Measurements from ENCODE around the gene KDM5A. TPM values are rescaled to one million over a fixed set of nuclear protein-coding genes. Genes with fewer than 3 reads are reported as not detected.
A peak's percentile ranks its signal among the peaks of the same experiment; 100 is the strongest.
"Not testable (repeated sequence)": the region's sequence is repeated elsewhere in the genome, so short reads cannot be mapped to it uniquely, and the experiment has no call there.

The KDM5A gene
- 58.8 and 63.1 TPM in 2 replicates for total RNA-seq
- long read RNA-seq, partial matches to known transcripts: 103 of 128 reads
- long read RNA-seq, other reads (novel, unspliced or antisense): 24 of 128 reads

GRCh38 chr12:389142-390096 is at the start of gene KDM5A:
TSS of gene KDM5A (minus strand) at chr12:389320. CDS start at chr12:389091, 229 bp downstream.
- H3K27me3 Mint-ChIP-seq (ENCODE audit: low read depth): no peaks in the 10 kb centered on the region
- H3K4me3 Mint-ChIP-seq: peak within 1 kb of the TSS; percentile 94
- TF ChIP-seq, protein P1, sequence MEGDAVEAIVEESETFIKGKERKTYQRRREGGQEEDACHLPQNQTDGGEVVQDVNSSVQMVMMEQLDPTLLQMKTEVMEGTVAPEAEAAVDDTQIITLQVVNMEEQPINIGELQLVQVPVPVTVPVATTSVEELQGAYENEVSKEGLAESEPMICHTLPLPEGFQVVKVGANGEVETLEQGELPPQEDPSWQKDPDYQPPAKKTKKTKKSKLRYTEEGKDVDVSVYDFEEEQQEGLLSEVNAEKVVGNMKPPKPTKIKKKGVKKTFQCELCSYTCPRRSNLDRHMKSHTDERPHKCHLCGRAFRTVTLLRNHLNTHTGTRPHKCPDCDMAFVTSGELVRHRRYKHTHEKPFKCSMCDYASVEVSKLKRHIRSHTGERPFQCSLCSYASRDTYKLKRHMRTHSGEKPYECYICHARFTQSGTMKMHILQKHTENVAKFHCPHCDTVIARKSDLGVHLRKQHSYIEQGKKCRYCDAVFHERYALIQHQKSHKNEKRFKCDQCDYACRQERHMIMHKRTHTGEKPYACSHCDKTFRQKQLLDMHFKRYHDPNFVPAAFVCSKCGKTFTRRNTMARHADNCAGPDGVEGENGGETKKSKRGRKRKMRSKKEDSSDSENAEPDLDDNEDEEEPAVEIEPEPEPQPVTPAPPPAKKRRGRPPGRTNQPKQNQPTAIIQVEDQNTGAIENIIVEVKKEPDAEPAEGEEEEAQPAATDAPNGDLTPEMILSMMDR (conservative IDR thresholded peaks at IDR 0.05): no peak
- H3K4me1 Mint-ChIP-seq: peaks cover 31% of the 10 kb centered on the region
- no peaks in the 10 kb centered on the region for H3K9me3 Mint-ChIP-seq
- H3K27ac Mint-ChIP-seq (ENCODE audit: unreplicated experiment): peak within 1 kb of the TSS; percentile 99
- DNase-seq (ENCODE audit: low read depth, low spot score): peak; percentile 88
- H3K36me3 Mint-ChIP-seq (ENCODE audit: low read depth): peaks cover 4% of the 10 kb centered on the region

- H3K4me3 Mint-ChIP-seq; H3K9me3 Mint-ChIP-seq; DNase-seq (ENCODE audit: low read depth, low spot score); H3K27me3 Mint-ChIP-seq (ENCODE audit: low read depth); H3K4me1 Mint-ChIP-seq; H3K27ac Mint-ChIP-seq (ENCODE audit: unreplicated experiment): not testable (repeated sequence)
- peaks cover 11% of the 10 kb centered on the region for H3K36me3 Mint-ChIP-seq (ENCODE audit: low read depth)
Measured at GRCh38 chr12:435737-436136, 46.6 kb upstream of the KDM5A start.

DNA sequence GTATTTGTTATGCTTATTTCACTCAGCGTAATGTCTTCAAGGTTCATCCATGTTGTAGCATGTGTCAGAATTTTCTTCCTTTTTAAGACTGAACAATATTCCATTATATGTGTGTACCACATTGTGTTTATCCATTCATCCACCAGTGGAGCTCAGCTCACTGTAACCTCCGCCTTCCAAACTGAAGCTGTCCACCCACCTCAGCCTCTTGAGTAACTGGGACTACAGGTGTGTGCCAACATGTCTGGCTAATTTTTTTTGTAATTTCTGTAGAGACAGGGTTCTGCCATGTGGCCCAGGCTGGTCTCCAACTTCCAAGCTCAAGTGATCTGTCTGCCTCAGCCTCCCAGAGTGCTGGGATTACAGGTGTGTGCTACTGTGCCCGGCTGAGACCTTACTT is 33.4 kb upstream of the KDM5A start:
- no peaks in the 10 kb centered on the region for H3K27me3 Mint-ChIP-seq (ENCODE audit: low read depth)
- H3K4me1 Mint-ChIP-seq: no peaks in the 10 kb centered on the region
- no peak for DNase-seq (ENCODE audit: low read depth, low spot score)
- H3K36me3 Mint-ChIP-seq (ENCODE audit: low read depth): peaks cover 8% of the 10 kb centered on the region
- H3K9me3 Mint-ChIP-seq: no peaks in the 10 kb centered on the region
- H3K27ac Mint-ChIP-seq (ENCODE audit: unreplicated experiment): no peak overlapping the region
- no peak overlapping the region for H3K4me3 Mint-ChIP-seq
- TF ChIP-seq, protein P1 (conservative IDR thresholded peaks at IDR 0.05): no peak

- Mint-ChIP-seq H3K9me3 (no peaks in the 10 kb centered on the region), H3K27me3 (ENCODE audit: low read depth) (no peaks in the 10 kb centered on the region), H3K27ac (ENCODE audit: unreplicated experiment) (no peak overlapping the region), H3K4me3 (no peak overlapping the region), H3K4me1 (no peaks in the 10 kb centered on the region), H3K36me3 (ENCODE audit: low read depth) (peaks cover 18% of the 10 kb centered on the region)
- TF ChIP-seq, protein P1 (conservative IDR thresholded peaks at IDR 0.05): no peak
- no peak for DNase-seq (ENCODE audit: low read depth, low spot score)
Measured at GRCh38 chr12:418432-418831, 29.3 kb upstream of the KDM5A start.

DNA sequence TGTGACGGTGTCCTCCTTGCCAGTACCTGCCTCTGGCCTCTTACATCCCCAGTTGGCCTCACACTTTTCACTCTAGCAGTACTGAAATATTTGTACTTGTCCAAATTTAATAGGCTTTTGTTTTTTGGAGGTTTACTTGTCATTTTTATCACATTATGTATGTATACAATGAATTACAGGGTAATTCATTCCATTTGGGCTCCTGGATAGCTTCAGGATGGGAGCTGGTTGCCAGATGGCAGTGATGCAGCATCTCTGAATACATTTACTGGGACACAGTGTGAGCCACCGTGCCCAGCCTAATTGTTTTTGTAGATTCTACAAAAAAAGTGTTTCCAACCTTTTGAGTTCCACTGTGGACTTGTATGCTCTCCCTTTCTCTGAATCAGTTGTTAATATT is 25.7 kb upstream of the KDM5A start:
- no peaks in the 10 kb centered on the region for H3K9me3 Mint-ChIP-seq
- H3K36me3 Mint-ChIP-seq (ENCODE audit: low read depth): peaks cover 20% of the 10 kb centered on the region
- no peak overlapping the region for H3K27ac Mint-ChIP-seq (ENCODE audit: unreplicated experiment)
- H3K4me3 Mint-ChIP-seq: no peak overlapping the region
- no peak for DNase-seq (ENCODE audit: low read depth, low spot score)
- H3K4me1 Mint-ChIP-seq: no peaks in the 10 kb centered on the region
- H3K27me3 Mint-ChIP-seq (ENCODE audit: low read depth): no peaks in the 10 kb centered on the region
- TF ChIP-seq, protein P1 (conservative IDR thresholded peaks at IDR 0.05): no peak

DNA sequence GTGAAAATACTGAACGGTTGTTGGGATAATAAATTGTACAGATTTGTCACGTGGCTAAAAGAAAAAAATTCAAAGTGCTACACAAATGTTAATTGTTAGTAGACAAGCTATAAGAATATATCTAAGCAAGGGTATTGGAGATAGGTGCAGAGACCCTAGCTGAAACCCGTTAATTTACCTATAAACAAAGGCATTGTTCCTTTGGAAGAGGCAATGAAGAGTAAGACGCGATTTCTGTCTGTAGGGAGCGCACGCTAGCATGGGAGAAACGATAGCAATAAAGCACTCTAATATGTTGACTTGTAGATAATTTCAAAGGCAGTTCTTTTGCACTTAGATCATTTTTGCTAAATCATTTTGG is 12.9 kb upstream of the KDM5A start:
- Mint-ChIP-seq H3K4me1 (peaks cover 8% of the 10 kb centered on the region), H3K27me3 (ENCODE audit: low read depth) (no peaks in the 10 kb centered on the region), H3K36me3 (ENCODE audit: low read depth) (peaks cover 6% of the 10 kb centered on the region), H3K4me3 (no peak overlapping the region), H3K27ac (ENCODE audit: unreplicated experiment) (no peak overlapping the region), H3K9me3 (no peaks in the 10 kb centered on the region)
- DNase-seq (ENCODE audit: low read depth, low spot score): no peak
- TF ChIP-seq, protein P1 (conservative IDR thresholded peaks at IDR 0.05): peak; percentile 56

All from neural crest cell (in vitro differentiated cells).